CD1c-positive myeloid dendritic cell (primary cell): ENCODE results near the gene DECR2.
"Not testable (repeated sequence)": the region's sequence is repeated elsewhere in the genome, so short reads cannot be mapped to it uniquely, and the experiment has no call there.

Source experiments
- DNase-seq: peaks from one replicate; pipeline ENCODE4 v3.0.0-alpha.2; 2016; ENCODE audit errors: extremely low spot score

Gene DECR2

DNA sequence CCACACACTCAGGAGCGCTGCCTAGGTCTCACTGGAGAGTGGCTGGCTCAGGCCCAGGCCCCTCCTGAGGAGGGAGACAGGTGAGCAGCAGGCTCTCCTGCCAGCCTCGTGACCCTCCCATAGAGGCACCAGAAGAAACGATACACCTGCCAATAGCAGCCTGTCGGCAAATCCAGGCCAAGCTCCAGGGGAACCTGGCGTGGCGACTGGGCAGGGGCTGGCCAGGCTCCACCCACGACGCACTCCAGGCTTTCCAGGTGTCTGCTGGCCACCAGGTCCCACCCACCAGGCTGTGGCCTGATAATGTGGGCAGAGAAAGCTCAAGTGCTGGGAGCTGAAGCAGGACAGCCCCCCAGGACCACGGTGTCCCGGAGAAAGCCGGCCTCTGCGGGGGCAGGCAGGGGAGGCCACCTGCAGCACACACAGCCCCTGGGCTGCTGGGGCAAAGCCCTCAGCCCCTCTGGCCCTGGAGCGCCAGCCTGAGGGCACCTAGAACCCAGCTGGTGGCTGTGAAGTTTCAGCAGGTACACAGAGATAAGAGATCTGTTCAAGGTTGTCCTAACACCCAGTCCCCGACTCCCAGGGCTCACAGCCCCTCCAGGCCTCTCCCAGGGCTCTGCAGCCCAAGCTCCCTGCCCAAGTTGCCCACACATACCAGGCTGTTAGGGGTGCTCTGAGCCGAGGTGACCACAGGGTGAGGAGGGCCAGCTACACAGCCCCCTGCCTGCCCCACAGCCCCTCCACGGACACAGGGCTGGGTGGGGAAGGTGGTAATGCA is 22.3 kb upstream of the DECR2 start:
- no peak for DNase-seq

DNA sequence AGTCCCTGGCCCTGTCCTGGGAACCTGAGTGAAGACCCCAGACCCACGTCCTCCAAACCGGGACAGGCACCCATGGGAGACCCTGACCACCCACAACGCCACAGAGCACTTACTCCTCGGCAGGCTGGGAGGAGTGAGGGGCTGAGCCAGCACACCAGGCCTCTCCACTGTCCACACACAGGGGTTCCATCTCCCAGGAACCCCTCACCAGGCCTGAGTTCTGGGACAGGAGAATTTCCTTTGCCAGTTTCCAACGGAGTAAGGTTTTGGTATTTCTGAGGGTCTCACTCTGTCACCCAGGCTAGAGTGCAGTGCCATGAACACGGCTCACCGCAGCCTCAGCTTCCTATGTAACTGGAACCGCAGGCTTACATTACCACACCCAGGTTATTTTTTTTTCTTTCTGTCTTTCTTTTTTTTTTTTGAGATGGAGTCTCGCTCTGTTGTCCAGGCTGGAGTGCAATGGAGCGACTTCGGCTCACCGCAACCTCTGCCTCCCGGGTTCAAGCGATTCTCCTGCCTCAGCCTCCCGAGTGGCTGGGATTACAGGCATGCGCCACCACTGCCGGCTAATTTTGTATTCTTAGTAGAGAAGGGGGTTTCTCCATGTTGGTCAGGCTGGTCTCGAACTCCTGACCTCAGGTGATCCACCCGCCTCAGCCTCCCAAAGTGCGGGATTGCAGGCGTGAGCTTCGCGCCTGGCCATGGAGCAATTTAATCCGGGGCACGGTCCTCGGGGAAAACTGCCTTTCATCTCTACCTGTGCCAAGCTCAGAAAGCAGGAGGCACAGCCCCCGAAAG is 21.5 kb upstream of the DECR2 start:
- no peak for DNase-seq

DNA sequence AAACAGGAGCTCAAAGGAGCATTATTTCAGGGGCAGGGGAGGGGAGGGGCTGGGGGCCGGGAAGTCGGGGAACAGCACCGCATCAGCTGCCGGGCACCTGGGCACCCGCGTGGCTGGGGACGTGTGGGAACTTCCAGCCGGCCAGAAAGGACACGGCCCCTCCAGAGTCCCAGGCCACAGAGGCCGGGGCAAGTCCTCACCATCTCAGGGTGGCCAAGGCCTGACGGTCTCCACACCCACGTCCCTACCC is 21.0 kb upstream of the DECR2 start:
- no peak for DNase-seq

DNA sequence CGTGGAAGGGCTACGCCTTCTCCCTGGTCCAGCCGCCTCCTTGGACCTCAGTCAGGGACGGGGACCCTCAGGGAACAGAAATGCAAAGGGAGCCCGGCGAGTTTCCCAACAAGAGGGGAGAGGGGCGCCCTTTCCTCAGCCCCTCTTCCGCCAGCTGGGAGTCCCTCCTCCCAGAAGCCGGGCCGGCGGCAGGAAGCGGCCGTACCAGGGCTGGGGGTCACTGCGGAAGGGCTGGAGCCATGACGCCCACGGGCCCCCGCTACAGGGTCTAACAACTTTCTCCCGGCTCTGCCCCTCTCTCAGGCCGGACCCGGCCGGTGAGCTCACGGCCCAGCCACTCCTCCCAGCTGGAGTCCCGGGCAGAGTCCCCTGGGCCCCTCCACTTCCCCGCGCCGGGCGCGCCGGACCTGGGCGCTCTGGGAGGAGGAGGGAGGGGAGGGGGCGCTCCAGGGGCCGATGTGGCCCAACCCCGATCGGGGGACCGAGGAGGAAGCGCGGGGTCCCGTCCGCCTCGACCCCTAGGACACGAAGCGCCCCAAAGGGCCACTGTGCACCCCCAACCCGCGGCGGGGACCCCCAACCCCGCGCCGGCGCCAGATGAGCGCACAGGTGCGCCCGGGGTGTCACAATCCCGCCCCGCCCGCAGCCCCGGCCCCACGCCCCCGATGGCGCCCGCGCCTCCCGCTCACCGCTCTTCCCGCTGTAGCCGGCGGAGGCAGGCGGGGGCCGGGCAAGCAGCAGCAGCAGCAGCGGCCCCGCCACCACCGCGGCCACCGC is 20.5 kb upstream of the DECR2 start:
- peak; percentile 29 for DNase-seq

DNA sequence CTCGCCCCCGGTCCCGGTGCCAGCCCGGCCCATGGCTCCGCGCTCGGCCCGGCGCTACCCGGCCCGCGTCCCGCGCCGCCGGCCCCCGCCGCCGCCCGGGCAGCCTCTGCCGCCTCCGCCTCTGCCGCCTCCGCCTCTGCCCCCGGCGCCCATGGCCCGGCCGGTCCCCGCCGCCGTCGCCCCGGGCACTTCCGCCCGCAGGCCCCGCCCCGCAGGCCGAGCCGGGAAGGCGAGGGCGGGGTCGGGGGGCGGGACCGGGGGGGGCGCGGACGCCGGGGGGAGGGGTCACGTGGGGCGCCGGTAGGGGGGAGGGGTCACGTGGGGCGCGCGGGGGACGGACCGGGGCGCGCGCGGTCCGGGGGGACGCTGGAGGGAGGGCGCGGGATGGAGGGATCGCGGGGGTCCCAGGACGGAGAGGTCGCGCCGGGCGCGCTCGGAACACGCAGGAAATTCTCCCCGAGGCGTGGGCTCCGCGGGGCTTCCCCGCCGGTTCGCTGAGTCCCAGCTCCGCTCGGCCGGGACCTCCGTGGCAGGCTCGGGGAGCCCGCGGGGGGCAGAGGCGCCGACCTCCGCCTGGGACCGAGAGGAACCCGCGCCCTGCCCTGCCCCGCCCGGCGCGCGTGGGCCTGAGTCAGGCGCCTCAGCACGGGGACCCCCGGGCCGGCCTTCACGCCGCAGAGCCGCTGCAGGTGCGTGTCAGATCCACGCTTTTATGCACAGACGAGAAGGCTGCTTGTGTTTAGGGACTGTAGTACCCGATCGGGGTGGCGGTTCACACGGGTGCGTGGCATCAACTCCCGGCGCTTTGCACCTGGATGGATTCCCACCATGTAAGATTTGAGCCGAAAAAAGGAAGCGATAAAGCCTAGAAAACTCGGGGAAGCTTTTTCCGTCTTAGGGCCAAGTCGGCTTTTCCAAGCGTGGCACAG is 19.6 kb upstream of the DECR2 start, which contains the start of gene PGAP6:
Gene PGAP6, minus strand, starts transcription at position 190 of the 929 bp plus-strand sequence. Its CDS starts 157 bp downstream, at position 33.
- DNase-seq = peak; percentile 88

DNA sequence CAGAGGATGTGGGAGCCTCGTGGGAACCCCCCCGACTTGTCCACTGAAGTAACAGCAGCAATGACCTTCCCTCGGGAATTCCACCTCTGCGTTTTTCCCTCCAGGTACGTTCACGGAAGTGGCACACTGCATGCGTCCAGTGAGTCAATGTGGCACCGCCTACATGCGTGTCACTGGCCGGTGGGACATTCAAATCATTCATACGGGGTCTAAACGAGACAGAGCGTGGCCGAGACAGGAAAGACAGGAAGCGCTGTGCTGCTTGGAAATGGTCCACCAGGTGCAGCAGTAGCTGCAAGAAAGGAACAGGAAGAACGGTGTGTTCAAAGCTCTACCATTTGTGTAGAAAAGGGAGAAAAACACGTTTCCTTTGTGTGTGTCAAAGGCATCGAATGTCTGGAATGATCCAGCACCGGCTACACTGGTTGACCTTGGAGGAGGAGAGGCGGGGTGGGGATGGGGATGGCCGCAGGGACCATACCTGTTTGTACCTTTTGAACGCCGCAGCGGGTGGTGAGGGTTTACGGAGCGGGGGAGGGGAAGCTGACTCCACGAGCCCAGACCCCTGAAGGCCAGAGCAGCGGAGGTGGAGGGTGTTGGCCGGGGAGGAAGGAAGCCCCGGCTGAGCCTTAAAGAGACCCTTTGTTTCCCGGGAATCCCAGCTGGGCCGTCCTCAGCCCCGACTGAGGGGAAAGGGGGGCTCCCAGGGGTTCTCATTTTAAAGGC is 18.2 kb upstream of the DECR2 start:
- peak; percentile 39 for DNase-seq

DNA sequence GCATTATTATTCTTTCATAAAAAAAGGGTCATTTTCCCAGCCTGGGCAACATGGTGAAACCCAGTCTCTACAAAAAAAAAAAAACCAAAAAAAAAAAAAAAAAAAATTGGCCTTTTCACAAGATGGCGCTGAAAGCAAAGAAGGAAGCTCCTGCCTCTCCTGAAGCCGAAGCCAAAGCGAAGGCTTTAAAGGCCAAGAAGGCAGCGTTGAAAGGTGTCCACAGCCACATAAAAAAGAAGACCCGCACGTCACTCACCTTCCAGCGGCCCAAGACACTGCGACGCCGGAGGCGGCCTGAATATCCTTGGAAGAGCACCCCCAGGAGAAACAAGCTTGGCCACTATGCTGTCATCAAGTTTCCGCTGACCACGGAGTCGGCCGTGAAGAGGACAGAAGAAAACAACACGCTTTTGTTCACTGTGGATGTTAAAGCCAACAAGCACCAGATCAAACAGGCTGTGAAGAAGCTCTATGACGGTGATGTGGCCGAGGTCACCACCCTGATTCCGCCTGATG is 15.0 kb upstream of the DECR2 start:
- no peak for DNase-seq

DNA sequence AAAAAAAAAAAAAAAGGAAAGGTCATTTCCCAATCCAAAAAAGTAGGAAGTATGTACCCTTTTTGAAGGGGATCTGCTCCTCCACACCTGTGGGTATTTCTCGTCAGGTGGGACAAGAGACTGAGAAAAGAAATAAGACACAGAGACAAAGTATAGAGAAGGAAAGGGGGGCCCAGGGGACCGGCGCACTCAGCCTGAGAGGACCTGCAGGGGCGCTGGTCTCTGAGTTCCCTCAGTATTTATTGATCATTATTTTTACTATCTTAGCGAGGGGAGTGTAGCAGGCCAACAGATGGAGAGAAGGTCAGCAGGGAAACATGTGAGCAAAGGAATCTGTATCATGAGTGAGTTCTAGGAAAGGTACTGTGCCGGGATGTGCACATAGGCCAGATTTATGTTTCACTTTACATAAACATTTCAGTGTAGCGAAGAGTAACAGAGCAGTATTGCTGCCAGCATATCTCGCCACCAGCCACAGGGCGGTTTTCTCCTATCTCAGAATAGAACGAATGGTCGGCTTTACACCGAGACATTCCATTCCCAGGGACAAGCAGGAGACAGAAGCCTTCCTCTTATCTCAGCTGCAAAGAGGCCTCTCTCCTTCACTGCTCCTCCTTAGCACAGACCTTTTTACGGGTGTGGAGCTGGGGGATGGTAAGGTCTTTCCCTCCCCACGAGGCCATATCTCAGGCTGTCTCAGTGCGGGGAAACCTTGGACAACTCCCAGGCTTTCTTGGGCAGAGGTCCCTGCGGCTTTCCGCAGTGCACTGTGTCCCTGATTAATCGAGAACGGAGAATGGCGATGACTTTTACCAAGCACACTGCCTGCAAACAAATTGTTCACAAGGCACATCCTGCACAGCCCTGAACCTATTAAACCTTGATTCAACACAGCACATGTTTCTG is 13.7 kb upstream of the DECR2 start:
- not testable (repeated sequence) for DNase-seq

DNA sequence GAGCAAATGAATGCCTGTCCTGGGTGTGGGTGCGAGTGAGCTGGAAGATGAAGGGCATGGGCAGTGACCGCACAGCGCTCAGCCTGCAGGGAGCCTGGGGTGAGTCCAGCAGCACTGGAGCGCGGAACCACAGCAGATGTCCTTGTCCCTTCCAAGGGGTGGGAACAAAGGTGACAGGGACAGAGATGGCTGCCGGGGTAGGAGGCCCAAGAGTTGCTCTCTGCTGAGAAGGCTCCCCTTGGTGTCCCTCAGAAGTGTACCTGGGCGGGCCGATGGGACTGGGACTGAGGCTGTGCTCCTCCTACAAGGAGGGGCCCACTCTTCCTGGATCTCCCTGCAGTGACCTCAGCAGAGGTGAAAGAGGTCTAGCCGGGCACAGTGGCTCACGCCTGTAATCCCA is 12.3 kb upstream of the DECR2 start:
- no peak for DNase-seq

DNA sequence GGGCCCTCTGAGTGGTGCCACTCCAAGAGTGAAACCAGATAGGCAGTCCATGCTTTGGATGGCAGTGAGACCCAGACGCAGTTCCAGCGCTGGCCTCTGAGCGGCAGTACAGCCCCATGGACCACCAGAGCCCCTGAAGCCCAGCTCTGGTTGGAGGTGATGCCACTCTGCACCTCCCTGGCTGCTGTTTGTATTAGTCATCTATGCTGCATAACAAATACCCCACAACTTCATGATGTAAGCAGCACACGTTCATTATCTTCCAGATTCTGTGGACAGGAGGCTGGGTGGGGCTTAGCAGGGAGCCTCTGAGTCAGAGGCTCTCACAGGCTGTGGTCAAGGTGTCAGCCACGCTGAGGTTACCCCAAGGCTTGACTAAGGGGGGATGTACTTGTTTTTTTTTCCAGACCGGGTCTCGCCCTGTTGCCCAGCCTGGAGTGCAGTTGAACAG is 9.8 kb upstream of the DECR2 start:
- peak; percentile 70 for DNase-seq

DNA sequence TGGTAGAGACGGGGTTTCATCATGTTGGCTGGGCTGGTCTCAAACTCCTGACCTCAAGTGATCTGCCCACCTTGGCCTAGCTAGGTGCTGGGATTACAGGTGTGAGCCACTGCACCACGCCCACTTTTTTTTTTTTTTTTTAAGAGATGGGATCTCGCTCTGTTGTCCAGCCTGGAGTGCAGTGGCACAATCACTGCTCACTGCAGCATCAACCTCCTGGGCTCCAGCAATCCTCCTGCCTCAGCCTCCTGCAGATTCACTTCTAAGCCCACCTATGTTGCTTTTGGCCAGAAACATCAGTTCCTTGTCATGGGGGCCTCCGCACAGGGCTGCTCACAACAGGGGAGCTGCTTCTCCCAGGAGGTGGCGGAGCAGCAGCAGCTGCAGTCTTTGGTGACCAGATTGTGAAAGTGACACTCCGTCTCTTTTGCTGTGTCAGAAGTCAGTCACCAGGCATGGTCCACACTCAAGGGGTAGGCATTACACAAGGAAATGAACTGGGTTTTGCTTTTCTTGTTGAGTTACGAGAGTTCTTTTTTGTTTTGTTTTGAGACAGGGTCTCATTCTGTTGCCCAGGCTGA is 9.1 kb upstream of the DECR2 start:
- peak; percentile 57 for DNase-seq

DNA sequence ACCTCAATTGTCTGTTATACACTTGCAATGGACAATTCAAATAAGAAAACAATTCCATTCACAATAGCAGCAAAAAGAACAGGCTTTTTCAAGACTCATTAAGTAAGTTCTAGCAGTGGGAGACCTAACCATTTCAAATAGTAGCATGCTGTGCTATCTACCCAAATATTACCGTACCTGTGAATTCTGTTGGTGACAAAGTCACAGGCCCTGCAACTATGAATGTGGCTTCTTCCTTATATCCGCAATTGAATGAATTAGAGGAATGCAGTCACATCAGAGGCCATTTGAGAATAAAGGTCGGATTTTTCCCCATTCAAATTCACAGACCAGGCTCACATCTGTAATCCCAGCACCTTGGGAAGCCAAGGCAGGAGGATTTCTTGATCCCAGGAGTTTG is 5.5 kb upstream of the DECR2 start:
- no peak for DNase-seq

DNA sequence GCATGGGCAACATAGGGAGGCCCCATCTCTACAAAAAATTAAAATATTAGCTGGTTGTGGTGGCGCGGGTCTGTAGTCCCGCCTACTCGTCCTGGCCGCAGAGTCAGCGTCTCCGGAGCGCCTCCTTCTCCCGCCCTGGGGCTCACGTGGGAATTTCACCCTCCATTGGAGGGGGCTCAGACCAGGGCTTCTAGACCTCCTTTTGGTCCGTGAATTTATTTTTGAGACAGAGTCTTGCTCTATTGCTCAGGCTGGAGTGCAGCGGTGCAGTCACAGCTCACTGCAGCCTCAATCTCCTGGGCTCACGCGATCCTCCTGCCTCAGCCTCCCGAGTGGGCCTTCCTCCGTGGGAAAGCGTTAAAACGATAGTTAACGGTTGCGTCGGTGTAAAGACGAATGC is 5.1 kb upstream of the DECR2 start:
- peak; percentile 27 for DNase-seq

DNA sequence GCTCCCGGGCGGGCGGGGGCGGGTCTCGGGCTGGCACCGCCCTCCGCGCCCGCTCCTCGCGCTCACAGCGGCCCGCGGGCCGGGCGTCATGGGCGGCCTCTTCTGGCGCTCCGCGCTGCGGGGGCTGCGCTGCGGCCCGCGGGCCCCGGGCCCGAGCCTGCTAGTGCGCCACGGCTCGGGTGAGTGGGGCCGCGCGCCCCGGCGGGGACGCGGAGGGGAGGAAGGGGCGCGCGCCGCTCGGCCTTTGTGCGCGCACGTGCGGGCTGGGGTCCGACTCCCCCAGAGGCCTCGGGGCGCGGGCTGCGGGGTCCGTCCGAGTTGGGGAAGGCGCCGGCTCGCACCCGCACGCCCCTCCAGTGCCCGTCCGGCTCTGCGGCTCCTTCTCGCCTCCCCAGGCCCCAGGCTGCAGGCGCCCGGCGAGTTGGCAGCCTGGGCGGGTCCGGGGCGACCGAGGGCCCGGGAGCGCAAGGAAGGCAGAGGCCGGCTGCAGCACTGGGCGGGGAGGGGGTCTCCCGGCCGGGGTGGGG is 4.5 kb upstream of the DECR2 start, which contains the start of gene NME4:
Gene NME4, plus strand, starts transcription at position 65 of the 527 bp plus-strand sequence. Its CDS starts 24 bp downstream, at position 89.
- DNase-seq = peak; percentile 46

DNA sequence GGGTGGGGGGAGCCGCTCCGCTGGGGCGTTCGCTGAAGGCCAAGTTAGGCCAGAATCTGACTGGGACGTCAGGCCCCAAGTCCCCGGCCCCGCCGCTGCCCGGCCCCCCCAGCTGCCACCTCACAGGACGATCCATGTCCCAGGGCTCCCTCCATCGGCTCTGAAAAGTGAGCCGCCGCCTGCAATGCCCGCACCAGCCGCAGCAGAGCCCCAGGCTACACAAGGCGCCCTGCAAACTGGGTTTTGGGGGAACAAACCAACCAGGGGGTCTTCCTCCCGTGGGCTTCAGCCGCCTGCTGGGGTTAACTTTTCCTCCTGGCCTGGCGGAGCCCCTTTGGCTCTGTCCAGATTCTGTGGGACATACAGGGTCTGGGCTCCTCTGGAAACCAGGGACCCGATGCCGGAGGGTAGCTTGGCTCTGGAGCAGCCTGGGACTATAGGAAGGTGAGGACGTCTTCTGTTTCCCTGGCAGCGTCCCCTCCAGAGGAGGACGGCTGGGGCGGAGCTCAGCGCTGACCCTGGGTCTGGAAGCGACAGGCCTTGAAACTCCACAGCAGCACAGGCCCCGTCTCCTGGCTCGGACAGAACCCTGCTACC is 3.9 kb upstream of the DECR2 start:
- peak; percentile 66 for DNase-seq

DNA sequence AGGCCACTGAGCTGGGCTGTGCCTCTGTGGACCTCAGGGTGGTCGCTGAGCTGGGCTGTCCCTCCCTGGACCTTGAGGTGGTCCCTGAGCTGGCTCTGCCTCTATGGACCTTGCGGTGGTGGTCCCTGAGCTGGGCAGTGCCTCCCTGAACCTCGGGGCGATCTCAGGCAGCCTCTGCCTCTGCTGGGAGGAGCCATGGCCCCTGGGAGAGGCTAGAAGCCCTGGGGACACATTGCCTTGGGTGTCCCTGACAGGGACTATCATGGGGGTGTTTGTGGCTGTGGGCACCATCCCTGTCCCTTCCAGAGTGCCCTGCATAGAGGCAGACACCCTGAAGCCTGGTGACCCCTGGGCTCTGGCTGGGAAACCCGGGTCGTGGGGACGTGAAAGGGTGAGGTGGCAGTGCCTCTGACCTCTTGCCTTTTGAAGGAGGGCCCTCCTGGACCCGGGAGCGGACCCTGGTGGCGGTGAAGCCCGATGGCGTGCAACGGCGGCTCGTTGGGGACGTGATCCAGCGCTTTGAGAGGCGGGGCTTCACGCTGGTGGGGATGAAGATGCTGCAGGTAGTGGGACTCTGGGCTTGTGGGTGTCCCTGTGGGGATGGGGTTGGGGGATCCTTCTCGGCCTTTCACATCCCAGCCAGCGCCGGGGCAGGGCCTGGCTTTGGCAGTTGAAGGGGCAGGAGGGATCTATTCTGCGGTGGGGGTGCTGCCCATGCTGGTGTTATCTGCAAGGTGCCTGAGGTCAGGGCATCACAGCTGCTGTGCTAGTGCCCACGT is 2.9 kb upstream of the DECR2 start:
- DNase-seq = no peak

DNA sequence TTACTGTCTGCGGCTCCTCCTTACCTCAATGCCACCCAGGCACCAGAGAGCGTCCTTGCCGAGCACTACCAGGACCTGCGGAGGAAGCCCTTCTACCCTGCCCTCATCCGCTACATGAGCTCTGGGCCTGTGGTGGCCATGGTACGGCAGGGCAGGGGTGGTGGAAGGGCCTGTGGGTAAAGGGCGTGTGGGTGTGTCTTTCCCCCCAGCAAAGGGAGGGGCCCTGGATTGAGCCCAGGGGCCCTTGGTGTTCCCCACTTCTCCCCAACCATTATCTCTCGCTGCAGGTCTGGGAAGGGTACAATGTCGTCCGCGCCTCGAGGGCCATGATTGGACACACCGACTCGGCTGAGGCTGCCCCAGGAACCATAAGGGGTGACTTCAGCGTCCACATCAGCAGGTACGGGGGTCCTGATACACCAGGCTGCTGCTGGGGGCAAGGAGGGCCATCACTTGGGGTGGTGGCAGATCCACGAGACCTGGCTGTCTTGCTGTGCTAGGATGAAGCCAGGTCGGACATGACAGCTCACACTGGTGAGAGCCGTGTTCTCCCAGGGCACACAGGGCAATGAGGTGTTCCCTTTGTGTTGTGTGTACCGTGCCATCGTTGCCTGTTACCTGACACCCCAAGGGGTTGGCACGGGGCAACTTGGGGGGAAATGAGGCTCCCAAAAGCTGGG is 2.2 kb upstream of the DECR2 start:
- no peak for DNase-seq
